GM23338 (cell line): ENCODE results near the gene MAS1L.

Experiments
- POLR2AphosphoS5 ChIP-seq: IDR thresholded peaks from 2 replicates; pipeline ENCODE4 v1.6.1; 2016; ENCODE audit warnings: antibody characterized with exemption, low read depth
- TF ChIP-seq, protein P1 (sequence below), 2 experiments: fragments of 200-600 bp in 1 of 2; sonication (generic) in 1 of 2; conservative IDR thresholded peaks; 2 replicates each; pipeline versions ENCODE4 v1.5.1 to v1.6.1; 2016 to 2017; ENCODE audit warnings: antibody characterized with exemption in 2 of 2, low read depth in 2 of 2, mild to moderate bottlenecking in 2 of 2, moderate library complexity in 1 of 2

DNA sequence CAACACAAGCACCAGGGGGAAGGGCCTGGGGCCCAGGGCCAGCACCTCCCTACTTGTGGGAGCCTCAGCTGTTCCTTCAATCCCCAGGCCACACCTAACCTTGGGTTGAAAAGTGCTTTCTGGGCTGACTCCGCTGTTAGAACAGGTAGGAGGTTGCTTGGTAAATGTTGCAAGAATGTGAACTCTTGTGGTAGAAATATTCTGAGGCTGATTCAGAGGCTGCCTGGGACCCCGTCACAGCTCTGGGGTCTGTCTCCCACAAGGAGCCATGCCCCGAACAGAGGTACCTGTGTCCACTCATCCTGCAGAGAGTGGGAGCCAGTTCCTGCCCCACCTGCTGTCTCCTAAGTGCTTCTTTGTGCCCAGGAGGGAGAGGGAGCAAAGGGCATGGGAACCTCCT, 14.4 kb upstream of the MAS1L start:
- TF ChIP-seq, protein P1, sequence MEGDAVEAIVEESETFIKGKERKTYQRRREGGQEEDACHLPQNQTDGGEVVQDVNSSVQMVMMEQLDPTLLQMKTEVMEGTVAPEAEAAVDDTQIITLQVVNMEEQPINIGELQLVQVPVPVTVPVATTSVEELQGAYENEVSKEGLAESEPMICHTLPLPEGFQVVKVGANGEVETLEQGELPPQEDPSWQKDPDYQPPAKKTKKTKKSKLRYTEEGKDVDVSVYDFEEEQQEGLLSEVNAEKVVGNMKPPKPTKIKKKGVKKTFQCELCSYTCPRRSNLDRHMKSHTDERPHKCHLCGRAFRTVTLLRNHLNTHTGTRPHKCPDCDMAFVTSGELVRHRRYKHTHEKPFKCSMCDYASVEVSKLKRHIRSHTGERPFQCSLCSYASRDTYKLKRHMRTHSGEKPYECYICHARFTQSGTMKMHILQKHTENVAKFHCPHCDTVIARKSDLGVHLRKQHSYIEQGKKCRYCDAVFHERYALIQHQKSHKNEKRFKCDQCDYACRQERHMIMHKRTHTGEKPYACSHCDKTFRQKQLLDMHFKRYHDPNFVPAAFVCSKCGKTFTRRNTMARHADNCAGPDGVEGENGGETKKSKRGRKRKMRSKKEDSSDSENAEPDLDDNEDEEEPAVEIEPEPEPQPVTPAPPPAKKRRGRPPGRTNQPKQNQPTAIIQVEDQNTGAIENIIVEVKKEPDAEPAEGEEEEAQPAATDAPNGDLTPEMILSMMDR (conservative IDR thresholded peaks at IDR 0.05; ENCODE audit: low read depth in 2 of 2), result no peak
- no peak for TF ChIP-seq POLR2AphosphoS5
